Type B pancreatic cell (in vitro differentiated cells): Measurements from ENCODE around the gene F2. TPM values are rescaled to one million over a fixed set of nuclear protein-coding genes. Genes with fewer than 3 reads are reported as not detected.

Experiments
- DNase-seq: peaks from one replicate; pipeline ENCODE4 v3.0.0; 2021; ENCODE audit warnings: mixed read lengths; ENCODE audit not compliant: unreplicated experiment; ENCODE audit errors: extremely low spot score
- H3K27ac Mint-ChIP-seq: 2 replicates; pipeline ENCODE4 v1.8.0; 2021; ENCODE audit warnings: mild to moderate bottlenecking, mixed read lengths
- H3K27me3 Mint-ChIP-seq: 2 replicates; pipeline ENCODE4 v1.8.0; 2021; ENCODE audit warnings: mixed read lengths
- H3K36me3 Mint-ChIP-seq: 2 replicates; pipeline ENCODE4 v1.8.0; 2021; ENCODE audit warnings: mixed read lengths
- H3K4me1 Mint-ChIP-seq: one replicate; pipeline ENCODE4 v1.8.0; 2021; ENCODE audit warnings: mixed read lengths; ENCODE audit not compliant: unreplicated experiment
- H3K4me3 Mint-ChIP-seq: 2 replicates; pipeline ENCODE4 v1.8.0; 2021; ENCODE audit warnings: mild to moderate bottlenecking, mixed read lengths
- H3K9me3 Mint-ChIP-seq: 2 replicates; pipeline ENCODE4 v1.8.0; 2021; ENCODE audit warnings: mixed read lengths
- CTCF ChIP-seq: fragments of 200-600 bp; sonication (generic); conservative IDR thresholded peaks from 2 replicates; pipeline ENCODE4 v1.5.0; 2021; ENCODE audit warnings: antibody characterized with exemption, mild to moderate bottlenecking
- total RNA-seq: library from RNA; stranded (reverse); gene quantifications from 2 replicates; pipeline ENCODE4 v1.2.1, GENCODE V29; 2021; ENCODE audit warnings: low replicate concordance

Gene F2
- total RNA-seq, 1 donor from 2014 or later: 9.5 TPM

DNA sequence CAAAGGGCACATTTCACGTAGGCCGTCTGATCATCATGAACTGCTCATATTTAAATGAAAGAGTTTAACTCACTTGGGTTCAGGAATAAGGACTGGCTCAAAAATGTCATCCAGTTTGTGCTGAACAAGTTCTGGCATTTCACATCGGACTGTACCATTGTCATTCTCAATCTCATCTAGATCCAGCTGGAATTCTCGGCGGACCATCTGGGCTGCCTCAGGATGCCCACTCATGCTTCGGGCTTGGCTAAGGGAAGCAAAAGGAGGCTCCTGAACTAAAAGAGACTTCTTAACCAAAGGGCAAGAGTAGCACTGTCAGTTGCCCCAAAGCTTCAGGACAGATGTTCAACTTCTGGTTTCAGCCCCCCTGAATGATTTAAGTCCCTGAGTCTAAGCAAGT lies 40.2 kb downstream of the F2 start:
- Mint-ChIP-seq H3K36me3 (peaks cover 33% of the 10 kb centered on the region), H3K4me3 (no peak overlapping the region), H3K9me3 (no peaks in the 10 kb centered on the region), H3K4me1 (no peaks in the 10 kb centered on the region), H3K27ac (no peak overlapping the region), H3K27me3 (no peaks in the 10 kb centered on the region)
- DNase-seq: no peak
- no peak for TF ChIP-seq CTCF

DNA sequence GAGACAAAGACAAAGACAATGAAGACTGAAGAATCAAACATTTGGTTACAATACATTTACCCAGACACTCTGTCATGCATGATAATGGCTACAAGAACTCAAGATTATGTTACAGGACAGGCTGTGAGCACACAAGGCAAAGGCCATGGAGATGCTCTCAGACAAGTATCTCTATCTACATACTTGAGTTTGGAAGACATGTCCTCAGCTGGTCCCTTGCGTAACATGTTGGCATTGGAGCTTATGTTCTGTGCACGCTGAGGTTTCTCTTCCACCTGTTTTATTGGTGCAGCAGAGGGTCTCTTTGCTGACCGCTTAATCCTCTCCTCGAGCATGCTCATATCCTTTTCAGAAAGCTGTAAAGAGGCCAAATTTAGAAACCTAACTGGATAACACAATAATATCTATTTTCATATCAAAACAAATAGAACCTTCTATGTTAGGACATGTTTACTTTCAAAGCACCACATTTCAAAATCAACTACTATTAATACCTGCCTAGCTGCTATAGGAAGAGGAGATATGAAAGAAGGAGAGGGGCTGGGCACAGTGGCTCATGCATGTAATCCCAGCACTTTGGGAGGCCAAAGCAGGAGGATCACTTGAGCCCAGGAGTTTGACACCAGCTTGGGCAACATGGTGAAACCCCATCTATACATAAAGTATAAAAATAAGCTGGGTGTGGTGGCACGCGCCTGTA lies 41.6 kb downstream of the F2 start:
- Mint-ChIP-seq H3K9me3 (no peaks in the 10 kb centered on the region), H3K4me1 (no peaks in the 10 kb centered on the region), H3K27ac (no peak overlapping the region), H3K36me3 (peaks cover 29% of the 10 kb centered on the region), H3K27me3 (no peaks in the 10 kb centered on the region), H3K4me3 (no peak overlapping the region)
- DNase-seq: no peak
- TF ChIP-seq CTCF: no peak

- Mint-ChIP-seq H3K27ac (no peak overlapping the region), H3K4me1 (no peaks in the 10 kb centered on the region), H3K9me3 (no peaks in the 10 kb centered on the region), H3K27me3 (no peaks in the 10 kb centered on the region), H3K36me3 (peaks cover 23% of the 10 kb centered on the region), H3K4me3 (no peak overlapping the region)
- no peak for TF ChIP-seq CTCF
- no peak for DNase-seq
These were observed 42.8 kb downstream of the F2 start for GRCh38 chr11:46761807-46762206.

DNA sequence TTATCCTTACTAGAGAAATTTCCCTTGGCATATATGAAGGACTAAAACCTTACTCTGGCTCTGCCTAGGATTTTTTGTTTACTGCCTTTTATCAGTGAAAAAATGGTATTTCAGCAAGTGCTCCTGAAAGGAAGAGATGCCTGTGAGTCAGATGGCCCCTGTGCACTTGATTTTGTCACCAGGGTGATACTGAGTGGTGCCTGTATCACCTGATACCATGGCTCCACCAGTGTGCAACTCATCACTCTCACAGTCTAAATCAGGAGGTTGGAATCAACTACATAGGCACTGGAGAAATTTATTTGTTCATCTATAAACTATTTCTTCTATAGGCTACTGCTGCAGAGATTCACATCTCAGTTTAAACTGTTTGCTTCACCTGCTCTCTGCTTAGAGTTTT lies 43.2 kb downstream of the F2 start:
- Mint-ChIP-seq H3K4me1 (no peaks in the 10 kb centered on the region), H3K36me3 (peaks cover 23% of the 10 kb centered on the region), H3K9me3 (no peaks in the 10 kb centered on the region), H3K27ac (no peak overlapping the region), H3K27me3 (no peaks in the 10 kb centered on the region), H3K4me3 (no peak overlapping the region)
- DNase-seq: no peak
- TF ChIP-seq CTCF: no peak

DNA sequence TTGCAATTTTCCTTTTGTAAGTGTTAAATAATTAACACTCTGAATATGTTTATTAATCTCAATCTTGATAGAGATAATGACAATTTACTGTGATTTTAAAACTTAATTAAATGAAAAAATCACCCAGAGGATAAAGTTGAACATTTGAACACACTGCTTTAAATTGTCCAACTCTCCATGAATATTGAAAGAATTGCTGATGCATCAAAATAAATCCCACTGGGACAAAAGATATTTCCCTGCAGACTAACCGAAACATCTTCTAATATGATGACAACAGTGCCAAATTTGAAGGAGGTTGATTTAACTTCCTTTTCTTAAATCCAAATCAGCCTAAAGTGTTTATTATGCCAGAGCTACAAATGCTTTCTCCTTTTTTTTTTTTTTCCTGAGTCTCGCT lies 47.6 kb downstream of the F2 start:
- H3K4me1 Mint-ChIP-seq: no peaks in the 10 kb centered on the region
- H3K27ac Mint-ChIP-seq: no peak overlapping the region
- no peak overlapping the region for H3K4me3 Mint-ChIP-seq
- DNase-seq: no peak
- TF ChIP-seq CTCF: no peak
- peaks cover 8% of the 10 kb centered on the region for H3K36me3 Mint-ChIP-seq
- H3K27me3 Mint-ChIP-seq: no peaks in the 10 kb centered on the region
- H3K9me3 Mint-ChIP-seq: no peaks in the 10 kb centered on the region
